Heart left ventricle (tissue), 16 donors: ENCODE data around the gene MC2R. TPM values are rescaled to one million over a fixed set of nuclear protein-coding genes. Genes with fewer than 3 reads are reported as not detected.

ENCODE experiments used
- ATAC-seq, 4 donors: fragments of 200-7000 bp; cut with Tn5 transposase; one replicate each; pipeline ENCODE4 v1.9.1; 2020 to 2022; ENCODE audit warnings: moderate library complexity in 4 of 4, mild to moderate bottlenecking in 3 of 4, moderate number of reproducible peaks in 1 of 4
- DNase-seq, 5 donors: peaks; one replicate each; pipeline ENCODE4 v3.0.0-alpha.2; 2020
- H3K27ac ChIP-seq, 12 donors: fragments of 200-600 bp; sonication (generic) in 4 of 12; one replicate each; pipeline versions ENCODE4 v1.5.0 to v1.8.0; 2016 to 2022; ENCODE audit warnings: mild to moderate bottlenecking in 2 of 12
- H3K27me3 ChIP-seq, 9 donors: fragments of 200-600 bp; sonication (generic) in 2 of 9; one replicate each; pipeline versions ENCODE4 v1.5.1 to v1.8.0; 2016 to 2022; ENCODE audit warnings: mild to moderate bottlenecking in 3 of 9
- H3K36me3 ChIP-seq, 9 donors: fragments of 200-600 bp; sonication (generic) in 2 of 9; one replicate each; pipeline versions ENCODE4 v1.5.0 to v1.8.0; 2018 to 2022; ENCODE audit warnings: mild to moderate bottlenecking in 2 of 9
- H3K4me1 ChIP-seq, 12 donors: fragments of 200-600 bp; sonication (generic) in 4 of 12; one replicate each; pipeline versions ENCODE4 v1.5.0 to v1.8.0; 2016 to 2022; ENCODE audit warnings: mild to moderate bottlenecking in 3 of 12
- H3K4me3 ChIP-seq, 12 donors: fragments of 200-600 bp; sonication (generic) in 4 of 12; one replicate each; pipeline versions ENCODE4 v1.5.0 to v1.8.0; 2017 to 2022; ENCODE audit warnings: mild to moderate bottlenecking in 9 of 12, moderate library complexity in 4 of 12
- H3K9me3 ChIP-seq, 12 donors: fragments of 200-600 bp; sonication (generic) in 4 of 12; one replicate each; pipeline versions ENCODE4 v1.5.0 to v1.8.0; 2016 to 2022; ENCODE audit warnings: mild to moderate bottlenecking in 1 of 12
- POLR2A ChIP-seq, 2 donors: fragments of 450-650 bp; IDR thresholded peaks; one replicate each; pipeline ENCODE4 v1.6.1; 2017; ENCODE audit warnings: antibody characterized with exemption in 2 of 2, mild to moderate bottlenecking in 2 of 2, moderate library complexity in 2 of 2
- WGBS, 4 donors: extraction: QIAGEN DNeasy Blood & Tissue Kit in 2 of 4; methylation state at CpG; one replicate each; pipeline versions ENCODE4 v1.1.5 to v1.1.7; 2013 to 2018; 5-methylcytosine and 5-hydroxymethylcytosine counted together
- intact Hi-C, 10 donors: fragments of 100-400 bp; cut with DNase I; formaldehyde crosslinking; loops; one replicate each; pipeline versions ENCODE4 v1.11.1 to v1.14.2; 2022
- polyA plus RNA-seq, 2 donors: library from polyadenylated mRNA; stranded (reverse); fragments of 200-250 nt; gene quantifications; one replicate each; pipeline ENCODE4 v1.2.3, GENCODE V29; 2013
- total RNA-seq, 9 donors: library from RNA; depleted of rRNA in 2 of 9; stranded (reverse); fragments of >200 nt in 2 of 9; fragmentation: NEBNext Ultra II Directional in 3 of 9; extraction: Animal tissue kit (Norgen Biotek cat#: 25700) in 3 of 9; gene quantifications; one replicate each; pipeline versions ENCODE4 v1.1.0 to v1.2.4, GENCODE V29; 2016 to 2023
- TF ChIP-seq, protein P1 (sequence below), 12 donors: fragments of 200-600 bp; sonication (generic) in 4 of 12; IDR thresholded peaks; one replicate each; pipeline versions ENCODE4 v1.5.0 to v1.8.0; 2018 to 2022; ENCODE audit warnings: antibody characterized with exemption in 12 of 12, mild to moderate bottlenecking in 5 of 12
- donor health status: ischemic (EF 13 %, LVEDD 7.1; RV severe dilation, severe dysfunction).
- donor health status: healthy with polysubstance abuse.
- donor health status: DM: no; HTN: yes; CAD: no.
- donor health status: DM: no; HTN: no; CAD: no.
- donor health status: ischemic (EF 25% LVEDD 6.9; RV normal size, moderate dysfunction).
- donor health status: ischemic (EF 25% LVEDD 5.7; RV mildly dilated, moderate dysfunction).
- donor health status: healthy.
- donor health status: DM: yes; HTN: yes; CAD: no.
- donor health status: ischemic (EF 35%, LVEDD 5.7; RV mildly dilated, moderate dysfunction).
- donor health status: nonischemic (EF 11% LVEDD 7.7; RV severe dilation, severe dysfunction).
- donor health status: DM: yes; HTN: yes; CAD: no.
- donor health status: PGD.
- donor health status: ischemic (EF 29% LVEDD 5.4; RV normal size, mild dysfunction).
- donor health status: nonischemic (EF 23%, LVEDD 6.1; RV moderate dilation, normal function).

Gene MC2R
- total and polyA plus RNA-seq, 11 donors = not detected

DNA sequence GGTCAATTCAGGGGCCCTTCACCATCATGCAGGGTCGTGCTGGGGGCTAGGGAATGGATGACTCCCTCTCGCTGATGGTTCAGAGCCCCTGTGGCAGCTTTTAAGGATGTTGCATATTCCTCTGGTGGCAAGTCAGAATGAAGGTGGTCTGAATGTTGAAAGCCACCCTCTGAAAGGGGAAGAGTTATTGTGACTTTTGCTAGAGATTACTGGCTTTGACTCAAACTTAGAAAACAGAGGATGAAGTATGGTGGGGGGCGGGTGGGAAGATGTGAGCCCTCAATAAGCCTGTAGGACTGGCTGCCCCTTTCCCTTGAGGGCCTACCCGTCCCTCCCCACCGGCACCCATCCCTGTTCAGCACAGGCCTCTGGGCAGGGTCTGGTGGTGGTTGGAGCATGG, 23.2 kb downstream of the MC2R start:
- Histone ChIP-seq H3K4me1 (no peaks in the 10 kb centered on the region), H3K4me3 (no peak overlapping the region), H3K27me3 (peaks cover 0 to 13% (median 0%) of the 10 kb centered on the region in 9 donors), H3K36me3 (no peaks in the 10 kb centered on the region), H3K27ac (no peak overlapping the region), H3K9me3 (no peaks in the 10 kb centered on the region)
- no peak for ATAC-seq
- intact Hi-C loops = loop anchor here in 1 of 10 donors (10.0 kb wide), 1 partner anchor 57 kb away; no protein-coding TSS in a partner anchor
- no peak for TF ChIP-seq POLR2A (IDR thresholded peaks at IDR 0.05)
- TF ChIP-seq, protein P1, sequence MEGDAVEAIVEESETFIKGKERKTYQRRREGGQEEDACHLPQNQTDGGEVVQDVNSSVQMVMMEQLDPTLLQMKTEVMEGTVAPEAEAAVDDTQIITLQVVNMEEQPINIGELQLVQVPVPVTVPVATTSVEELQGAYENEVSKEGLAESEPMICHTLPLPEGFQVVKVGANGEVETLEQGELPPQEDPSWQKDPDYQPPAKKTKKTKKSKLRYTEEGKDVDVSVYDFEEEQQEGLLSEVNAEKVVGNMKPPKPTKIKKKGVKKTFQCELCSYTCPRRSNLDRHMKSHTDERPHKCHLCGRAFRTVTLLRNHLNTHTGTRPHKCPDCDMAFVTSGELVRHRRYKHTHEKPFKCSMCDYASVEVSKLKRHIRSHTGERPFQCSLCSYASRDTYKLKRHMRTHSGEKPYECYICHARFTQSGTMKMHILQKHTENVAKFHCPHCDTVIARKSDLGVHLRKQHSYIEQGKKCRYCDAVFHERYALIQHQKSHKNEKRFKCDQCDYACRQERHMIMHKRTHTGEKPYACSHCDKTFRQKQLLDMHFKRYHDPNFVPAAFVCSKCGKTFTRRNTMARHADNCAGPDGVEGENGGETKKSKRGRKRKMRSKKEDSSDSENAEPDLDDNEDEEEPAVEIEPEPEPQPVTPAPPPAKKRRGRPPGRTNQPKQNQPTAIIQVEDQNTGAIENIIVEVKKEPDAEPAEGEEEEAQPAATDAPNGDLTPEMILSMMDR (IDR thresholded peaks at IDR 0.05) = no peak
- whole genome bisulfite sequencing, 4 donors = 57 to 90% (median 84%) methylated on average over 5 of the region's 5 CpGs
- no peak for DNase-seq

DNA sequence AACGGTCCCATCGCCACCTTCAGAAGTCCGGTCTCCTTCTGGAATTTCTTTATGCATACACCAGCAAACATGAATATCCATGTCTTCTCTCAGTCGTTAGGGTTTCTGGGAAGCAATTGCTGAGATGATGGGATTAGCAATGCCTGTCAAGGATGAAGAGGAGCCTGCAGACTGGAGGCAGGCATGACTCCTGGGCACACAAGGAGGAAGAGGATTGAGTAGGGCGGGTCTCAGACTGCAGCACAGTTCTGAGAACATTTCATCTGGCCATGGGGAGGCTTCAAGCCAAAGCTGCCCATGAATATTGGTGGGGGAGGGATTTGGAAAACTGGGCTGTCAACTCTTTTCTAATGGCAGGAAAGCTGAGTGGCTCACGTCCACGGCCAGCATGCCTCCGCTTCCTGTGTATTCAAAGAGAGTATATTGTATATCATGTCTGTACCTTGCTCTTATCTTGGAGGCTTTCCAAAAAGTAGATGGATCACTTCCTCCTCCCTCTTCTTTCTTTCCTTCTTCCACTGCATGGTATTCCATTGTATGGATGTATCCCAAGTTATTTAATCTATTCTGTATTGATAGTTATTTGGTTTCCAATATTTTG, 24.5 kb downstream of the MC2R start:
- Histone ChIP-seq H3K9me3 (no peaks in the 10 kb centered on the region), H3K4me1 (no peaks in the 10 kb centered on the region), H3K36me3 (no peaks in the 10 kb centered on the region), H3K4me3 (no peak overlapping the region), H3K27ac (no peak overlapping the region), H3K27me3 (peaks cover 0 to 13% (median 0%) of the 10 kb centered on the region in 9 donors)
- intact Hi-C loops = loop anchor here in 1 of 10 donors (10.0 kb wide), 1 partner anchor 56 kb away; no protein-coding TSS in a partner anchor
- 70 to 76% (median 72%) methylated on average over 8 of the region's 8 CpGs for WGBS, 4 donors
- ATAC-seq = no peak
- DNase-seq = no peak
- TF ChIP-seq, protein P1 (IDR thresholded peaks at IDR 0.05) = no peak
- TF ChIP-seq POLR2A (IDR thresholded peaks at IDR 0.05) = no peak

DNA sequence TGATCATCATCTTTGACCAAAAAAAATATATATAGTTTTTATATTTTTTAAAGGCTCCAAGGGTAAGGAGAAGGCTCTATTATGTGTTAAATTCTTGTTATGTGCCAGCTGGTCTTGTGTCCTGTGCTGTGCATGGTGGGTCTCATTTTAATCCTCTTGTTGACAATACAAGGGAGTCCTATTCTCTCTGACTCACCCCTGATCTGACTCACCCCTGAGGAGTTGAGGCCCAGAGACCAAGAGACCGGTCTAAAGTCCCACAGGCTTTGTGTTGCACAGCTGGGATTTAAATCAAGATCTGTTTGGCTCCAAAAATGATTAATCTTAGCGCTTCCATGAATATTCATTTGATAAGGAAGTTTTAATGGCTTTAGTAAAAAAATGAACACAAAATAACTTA, 25.7 kb downstream of the MC2R start:
- DNase-seq (no peak), ATAC-seq (no peak)
- Histone ChIP-seq H3K9me3 (no peaks in the 10 kb centered on the region), H3K27me3 (peaks cover 0 to 6% (median 0%) of the 10 kb centered on the region in 9 donors), H3K27ac (no peak overlapping the region), H3K36me3 (no peaks in the 10 kb centered on the region), H3K4me1 (no peaks in the 10 kb centered on the region), H3K4me3 (no peak overlapping the region)
- intact Hi-C loops = loop anchor here in 1 of 10 donors (10.0 kb wide), 1 partner anchor 55 kb away; no protein-coding TSS in a partner anchor
- 48 to 63% (median 55%) methylated on average over 2 of the region's 2 CpGs for WGBS, 4 donors
- no peak for TF ChIP-seq POLR2A (IDR thresholded peaks at IDR 0.05)

DNA sequence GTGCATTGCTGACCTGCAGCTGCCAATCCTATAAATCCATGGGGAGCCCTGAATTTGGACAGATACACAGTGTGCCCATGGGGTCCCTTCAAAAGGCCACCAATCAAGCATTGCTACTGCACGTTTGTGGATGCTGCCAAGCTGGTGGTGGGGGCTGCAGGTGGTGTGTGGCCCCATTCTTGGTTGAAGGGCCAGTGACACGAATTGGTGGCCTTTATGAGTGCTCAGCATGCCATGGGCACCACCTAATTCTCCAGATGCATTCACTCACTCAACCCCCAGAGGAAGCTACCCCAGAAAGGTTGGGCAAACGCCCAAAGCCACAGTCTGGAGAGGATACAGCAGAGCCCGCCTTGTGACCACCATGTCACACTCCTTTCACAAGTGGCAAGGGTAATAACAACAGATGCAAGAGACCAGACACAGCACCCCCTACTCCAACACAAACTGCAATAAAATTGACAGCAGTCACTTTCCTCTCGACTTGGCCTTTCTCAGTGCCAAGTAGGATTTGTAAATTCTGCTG, 27.1 kb downstream of the MC2R start:
- H3K4me1 ChIP-seq = no peaks in the 10 kb centered on the region
- DNase-seq = no peak
- H3K9me3 ChIP-seq = no peaks in the 10 kb centered on the region
- TF ChIP-seq, protein P1 (IDR thresholded peaks at IDR 0.05) = no peak
- no peak for TF ChIP-seq POLR2A (IDR thresholded peaks at IDR 0.05)
- H3K36me3 ChIP-seq = no peaks in the 10 kb centered on the region
- intact Hi-C loops = no loop called here
- peaks cover 0 to 6% (median 0%) of the 10 kb centered on the region in 9 donors for H3K27me3 ChIP-seq
- H3K4me3 ChIP-seq = no peak overlapping the region
- 60 to 68% (median 66%) methylated on average over 5 of the region's 5 CpGs for WGBS, 4 donors
- ATAC-seq = no peak
- no peak overlapping the region for H3K27ac ChIP-seq
